GM12891 (cell line): Measurements from ENCODE around the gene CPNE2.
"Not testable (repeated sequence)": the region's sequence is repeated elsewhere in the genome, so short reads cannot be mapped to it uniquely, and the experiment has no call there.

Source experiments
- DNase-seq: peaks from one replicate; pipeline ENCODE4 v3.0.0; 2011; ENCODE audit warnings: low spot score; ENCODE audit not compliant: insufficient read length
- FAIRE-seq: peaks from 2 replicates; lab custom pipeline; 2011; peaks lifted over from hg19 to GRCh38; lab: Jason Lieb, UNC
- PAX5 ChIP-seq: IDR thresholded peaks from 2 replicates; pipeline ENCODE4 v1.6.1; 2011; ENCODE audit warnings: low read length, moderate library complexity, mild to moderate bottlenecking; ENCODE audit not compliant: insufficient read depth, severe bottlenecking
- POLR2A ChIP-seq: IDR thresholded peaks from 2 replicates; pipeline ENCODE4 v1.6.1; 2011; ENCODE audit warnings: low read depth, low read length, control low read depth
- POLR2AphosphoS5 ChIP-seq: IDR thresholded peaks from 2 replicates; pipeline ENCODE4 v1.6.1; 2011; ENCODE audit warnings: low read depth, low read length, control low read depth
- POU2F2 ChIP-seq: IDR thresholded peaks from 2 replicates; pipeline ENCODE4 v1.6.1; 2011; ENCODE audit warnings: low read depth, mild to moderate bottlenecking, control low read depth, low read length, moderate library complexity
- SPI1 ChIP-seq: IDR thresholded peaks from 2 replicates; pipeline ENCODE4 v1.6.1; 2011; ENCODE audit warnings: low read depth, low read length, control low read depth
- TAF1 ChIP-seq: IDR thresholded peaks from 2 replicates; pipeline ENCODE4 v1.6.1; 2011; ENCODE audit warnings: low read depth, low read length, control low read depth

The CPNE2 gene

DNA sequence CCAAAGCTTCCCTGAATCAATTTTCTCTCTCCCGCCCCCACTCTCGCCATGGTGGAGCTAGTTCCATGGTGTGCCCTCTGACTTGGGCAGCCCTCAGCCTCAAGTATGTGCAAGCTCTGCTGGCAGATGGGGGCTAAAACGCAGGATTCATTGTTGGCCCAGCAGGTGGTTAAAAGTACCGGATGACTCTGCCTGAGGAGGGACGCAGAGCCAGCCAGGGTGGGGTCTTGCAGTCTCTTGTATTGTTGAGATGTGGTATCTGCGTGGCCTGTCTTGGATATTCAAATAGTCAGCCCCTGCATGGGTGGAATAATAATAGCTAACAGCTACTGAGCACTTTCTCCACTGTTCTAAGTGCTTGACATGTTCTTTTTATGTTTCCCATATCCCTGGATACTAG, 36.7 kb upstream of the CPNE2 start:
- FAIRE-seq = no peak

DNA sequence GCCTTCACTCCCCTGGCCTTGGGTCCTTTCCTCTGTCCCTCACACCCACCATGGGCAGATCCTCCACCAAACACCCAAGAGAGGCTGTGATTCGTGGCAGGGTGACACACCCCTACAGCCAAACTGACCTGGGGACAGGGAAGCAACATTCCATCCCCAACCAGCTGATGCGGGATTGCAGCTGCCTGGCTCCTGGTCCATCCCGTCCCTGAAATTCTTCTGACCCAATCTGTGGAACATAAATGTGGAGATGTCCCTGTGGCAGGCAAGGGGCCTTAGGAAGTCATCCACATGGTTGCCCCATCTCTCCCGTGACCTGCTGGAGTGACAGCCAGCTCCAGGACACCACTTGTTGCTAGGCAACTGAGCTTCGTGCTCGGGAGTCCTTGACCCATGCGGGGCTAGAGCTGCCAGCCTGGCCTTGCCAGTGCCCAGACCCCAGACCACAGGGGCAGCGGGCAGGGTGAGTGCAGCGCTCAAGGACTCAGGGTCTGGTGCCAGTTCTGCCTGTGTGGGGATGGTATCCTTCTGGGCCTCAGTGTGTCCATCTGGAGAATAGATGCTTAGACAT, 34.0 kb upstream of the CPNE2 start:
- FAIRE-seq (no peak), DNase-seq (no peak)
- TF ChIP-seq TAF1 (no peak), SPI1 (no peak)

More for the DNA sequence above, 36.7 kb upstream of the CPNE2 start:
- TF ChIP-seq SPI1 = no peak
- no peak for DNase-seq

DNA sequence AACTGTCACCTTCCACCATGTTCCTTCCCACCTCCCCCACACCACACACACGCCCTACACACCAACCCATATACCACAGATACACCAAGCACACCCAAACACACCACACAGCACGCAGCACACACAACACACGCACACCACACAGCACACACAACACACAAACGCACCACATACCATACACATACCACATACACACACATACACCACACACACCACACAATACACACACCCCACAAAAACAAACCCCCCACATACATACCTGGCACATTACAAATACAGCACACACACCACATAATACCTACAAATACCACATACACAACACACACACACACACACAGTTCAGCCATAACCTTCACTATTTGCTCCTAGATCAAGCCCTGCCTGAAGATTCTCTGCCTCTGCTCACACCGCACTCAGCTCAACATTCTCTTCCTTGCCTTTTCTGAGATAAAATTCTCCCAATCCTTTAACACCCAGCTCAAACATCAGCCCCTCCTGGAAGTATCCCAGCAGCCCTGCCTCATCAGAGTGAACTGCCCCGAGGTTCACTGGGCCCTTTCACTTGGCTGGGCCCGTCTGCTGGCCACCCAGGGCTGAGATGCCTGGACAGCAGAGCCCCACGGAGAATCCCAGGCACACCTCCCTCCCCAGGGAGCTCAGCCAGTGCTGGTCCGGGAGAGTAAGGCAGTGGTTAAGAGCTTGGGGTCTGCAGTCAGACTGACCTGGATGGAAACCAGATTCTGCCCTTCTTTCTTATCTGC, 31.9 kb upstream of the CPNE2 start:
- no peak for TF ChIP-seq POLR2AphosphoS5
- no peak for TF ChIP-seq TAF1
- no peak for TF ChIP-seq POU2F2
- TF ChIP-seq PAX5 = no peak
- TF ChIP-seq SPI1 = no peak
- TF ChIP-seq POLR2A = no peak
- FAIRE-seq = peak; percentile 68
- DNase-seq = no peak

DNA sequence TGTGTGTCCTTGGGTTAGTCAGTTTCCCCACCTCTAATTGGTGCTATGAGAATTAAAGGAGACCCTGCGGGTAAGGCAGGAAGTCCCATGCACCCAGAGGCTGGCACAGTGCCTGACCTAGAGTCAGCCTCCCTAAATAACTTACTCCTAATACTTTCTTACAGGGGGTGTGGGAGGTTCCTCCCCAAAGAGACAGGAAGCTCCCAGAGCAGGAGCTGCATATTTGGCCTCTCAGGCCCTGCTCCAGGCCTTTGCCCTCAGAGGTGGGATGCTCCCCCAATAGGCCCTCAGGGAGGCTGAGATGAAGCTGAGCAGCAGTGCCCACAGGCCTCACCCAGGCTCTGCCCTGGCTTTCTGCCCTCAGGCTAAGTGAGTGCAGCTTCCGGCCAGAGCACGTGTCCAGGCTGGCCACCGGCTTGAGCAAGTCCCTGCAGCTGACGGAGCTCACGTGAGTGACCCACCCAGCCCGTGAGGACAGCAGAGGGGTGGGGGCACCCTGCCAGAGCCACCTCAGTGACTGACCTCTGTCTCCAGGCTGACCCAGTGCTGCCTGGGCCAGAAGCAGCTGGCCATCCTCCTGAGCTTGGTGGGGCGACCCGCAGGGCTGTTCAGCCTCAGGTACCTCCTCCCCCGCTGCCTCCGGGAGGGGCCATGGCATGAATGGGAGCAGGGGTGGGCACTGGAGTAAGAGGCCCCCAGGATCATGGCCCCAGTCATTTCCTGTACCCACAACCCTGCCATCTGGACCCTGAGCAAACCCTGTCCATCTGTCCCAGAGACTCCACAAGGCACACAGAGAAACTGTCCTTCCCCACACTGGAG, 31.1 kb upstream of the CPNE2 start:
- FAIRE-seq (no peak), DNase-seq (no peak)
- no peak for TF ChIP-seq TAF1
- TF ChIP-seq POU2F2 = no peak
- no peak for TF ChIP-seq POLR2AphosphoS5
- no peak for TF ChIP-seq SPI1
- no peak for TF ChIP-seq PAX5
- no peak for TF ChIP-seq POLR2A

DNA sequence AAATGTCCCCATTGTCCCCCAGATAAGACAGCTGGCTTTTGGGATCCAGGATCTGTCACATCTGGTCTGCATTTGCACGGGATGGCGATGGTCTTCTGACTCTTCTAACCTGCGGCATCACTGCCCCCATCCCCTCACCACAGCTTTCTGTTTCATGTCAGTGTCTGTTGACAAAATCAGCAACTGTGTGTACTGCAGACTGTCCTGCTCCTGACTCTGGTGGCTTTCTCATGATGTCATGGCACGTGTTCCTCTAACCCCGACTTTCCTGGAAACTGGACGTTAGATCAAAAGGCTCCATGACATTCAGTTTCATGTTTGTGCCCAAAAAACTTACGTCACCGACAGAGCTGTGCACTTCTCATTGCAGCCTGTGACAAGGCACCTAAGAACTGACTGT, 30.1 kb upstream of the CPNE2 start:
- FAIRE-seq = no peak

DNA sequence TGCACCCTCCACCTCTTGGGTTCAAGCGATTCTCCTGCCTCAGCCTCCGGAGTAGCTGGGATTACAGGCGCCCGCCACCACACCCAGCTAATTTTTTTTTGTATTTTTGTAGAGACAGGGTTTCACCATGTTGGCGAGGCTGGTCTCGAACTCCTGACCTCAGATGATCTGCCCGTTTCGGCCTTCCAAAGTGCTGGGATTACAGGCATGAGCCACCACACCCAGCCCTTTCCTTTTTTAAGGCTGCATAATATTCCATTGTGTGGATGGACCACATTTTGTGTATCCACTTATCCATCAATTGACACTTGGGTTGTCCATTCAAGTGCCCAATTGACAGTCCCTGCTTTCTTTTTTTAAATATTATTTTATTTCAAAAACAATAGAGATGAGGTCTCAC, 29.2 kb upstream of the CPNE2 start:
- DNase-seq, FAIRE-seq: not testable (repeated sequence)

More for the DNA sequence above, 30.1 kb upstream of the CPNE2 start:
- TF ChIP-seq POU2F2 = no peak
- no peak for TF ChIP-seq POLR2A
- no peak for TF ChIP-seq PAX5
- no peak for TF ChIP-seq POLR2AphosphoS5
- TF ChIP-seq TAF1 = no peak
- no peak for TF ChIP-seq SPI1
- DNase-seq = no peak

DNA sequence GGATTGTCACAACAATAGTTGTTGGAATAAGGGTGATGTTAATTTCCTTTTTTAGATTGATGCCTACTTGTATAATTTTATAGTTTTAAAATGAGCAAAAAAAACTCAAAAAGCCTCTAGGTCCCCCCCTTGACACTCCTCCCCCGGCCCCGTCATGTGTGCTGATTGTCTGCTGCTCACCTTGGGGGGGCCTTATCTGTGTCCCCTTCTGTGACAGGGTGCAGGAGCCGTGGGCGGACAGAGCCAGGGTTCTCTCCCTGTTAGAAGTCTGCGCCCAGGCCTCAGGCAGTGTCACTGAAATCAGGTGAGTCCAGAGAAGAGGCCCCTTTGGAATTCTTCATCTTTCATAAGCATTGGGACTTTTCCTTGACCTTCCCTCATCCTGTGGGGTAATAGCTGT, 27.4 kb upstream of the CPNE2 start:
- no peak for FAIRE-seq
- no peak for DNase-seq
- TF ChIP-seq SPI1 = no peak
- no peak for TF ChIP-seq PAX5
- TF ChIP-seq POLR2AphosphoS5 = no peak
- TF ChIP-seq TAF1 = no peak

DNA sequence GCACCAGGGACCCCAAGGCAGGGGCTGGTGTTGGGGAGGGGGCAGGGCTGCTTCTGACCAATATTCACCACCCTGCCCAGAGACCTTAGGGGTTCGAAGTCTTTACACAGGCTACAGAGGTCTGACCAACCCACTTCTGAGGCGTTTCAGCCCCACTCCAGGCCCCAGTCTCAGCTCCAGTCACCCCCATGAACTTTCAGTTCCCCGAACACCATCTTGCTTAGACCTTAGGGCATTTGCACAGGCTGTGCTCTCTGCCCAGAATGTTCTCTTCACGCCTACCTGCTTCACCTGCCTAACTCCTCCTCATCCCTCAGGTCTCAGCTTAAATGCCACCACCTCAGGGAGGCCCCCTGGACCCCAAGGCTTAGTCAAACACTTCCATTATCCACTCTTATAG, 25.8 kb upstream of the CPNE2 start:
- FAIRE-seq (peak; percentile 87), DNase-seq (no peak)
- TF ChIP-seq POU2F2 = 0 out of 2 replicates have a peak, but pooled peaks have one; percentile 7
- TF ChIP-seq POLR2AphosphoS5 = peak; percentile 23; the same call in 1 of the 2 replicates
- TF ChIP-seq POLR2A = no peak
- TF ChIP-seq SPI1 = peak; percentile 68
- no peak for TF ChIP-seq PAX5
- TF ChIP-seq TAF1 = no peak

DNA sequence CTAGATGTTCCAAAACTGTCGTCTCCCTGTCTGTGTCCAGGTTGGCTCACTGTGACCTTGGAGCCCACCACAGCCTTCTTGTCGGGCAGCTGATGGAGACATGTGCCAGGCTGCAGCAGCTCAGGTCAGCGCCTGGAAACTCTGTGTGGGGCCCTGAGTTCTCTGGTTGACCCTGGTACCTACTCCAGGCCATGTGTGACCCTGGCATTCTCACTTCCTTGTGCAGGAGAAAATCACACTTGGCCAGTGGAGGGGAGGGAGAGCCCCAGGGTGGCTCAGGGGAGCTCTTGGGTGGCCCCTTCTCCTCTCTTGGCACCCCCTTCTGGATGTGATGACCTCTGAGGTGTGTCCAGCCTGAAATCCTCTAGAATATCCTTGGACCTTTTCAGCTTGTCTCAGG, 25.0 kb upstream of the CPNE2 start:
- FAIRE-seq = no peak
- no peak for DNase-seq
- TF ChIP-seq SPI1 = 0 out of 2 replicates have a peak, but pooled peaks have one; percentile 22
- TF ChIP-seq PAX5 = no peak

DNA sequence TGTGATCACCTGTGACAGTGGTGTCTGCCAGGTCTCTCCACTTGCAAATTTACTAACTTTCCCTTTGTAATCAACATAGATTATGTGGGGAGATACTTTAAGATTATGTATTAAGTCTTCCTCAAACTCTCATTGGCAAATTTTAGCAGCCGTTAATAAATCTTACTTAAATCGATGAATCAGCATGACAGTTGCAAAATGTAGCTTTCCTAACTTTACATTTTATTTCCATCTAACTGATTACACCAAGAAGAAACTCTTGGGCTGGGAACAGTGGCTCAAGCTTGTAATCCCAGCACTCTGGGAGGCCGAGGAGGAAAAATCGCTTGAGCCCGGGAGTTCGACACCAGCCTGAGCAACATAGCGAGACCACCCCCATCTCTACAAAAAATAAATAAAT, 23.3 kb upstream of the CPNE2 start:
- no peak for DNase-seq
- FAIRE-seq = no peak
- no peak for TF ChIP-seq POLR2AphosphoS5
- no peak for TF ChIP-seq POU2F2
- TF ChIP-seq POLR2A = no peak
- no peak for TF ChIP-seq SPI1
- no peak for TF ChIP-seq PAX5
- no peak for TF ChIP-seq TAF1
